A673 (cell line): ENCODE results near the gene C2orf72.
"Not testable (repeated sequence)": the region's sequence is repeated elsewhere in the genome, so short reads cannot be mapped to it uniquely, and the experiment has no call there.

Experiments
- CTCF ChIP-seq: fragments of 300-800, 200-600 bp; sonication (generic); conservative IDR thresholded peaks from 2 replicates; pipeline ENCODE4 v1.5.1; 2017; ENCODE audit warnings: low read depth, mild to moderate bottlenecking, antibody characterized with exemption, low read length, moderate library complexity, mixed read lengths
- EZH2 ChIP-seq: fragments of 200-600 bp; sonication (generic); IDR thresholded peaks from 2 replicates; pipeline ENCODE4 v1.6.1; 2017; ENCODE audit warnings: borderline replicate concordance, low read depth, mild to moderate bottlenecking, mixed read lengths, antibody characterized with exemption, low read length; ENCODE audit not compliant: poor library complexity, severe bottlenecking

GRCh38 chr2:231067531-231067930 is 30.2 kb downstream of the C2orf72 start:
- not testable (repeated sequence) for TF ChIP-seq CTCF, EZH2
